Keratinocyte (primary cell): Measurements from ENCODE around the gene WIPF3. TPM values are rescaled to one million over a fixed set of nuclear protein-coding genes. Genes with fewer than 3 reads are reported as not detected.

ENCODE experiments used
- DNase-seq: peaks from one replicate; pipeline ENCODE4 v3.0.0-alpha.2; 2011; ENCODE audit warnings: low read depth, missing footprints, low spot score
- FAIRE-seq: peaks from 2 replicates; lab custom pipeline; 2011; peaks lifted over from hg19 to GRCh38; lab: Jason Lieb, UNC
- H2AFZ ChIP-seq: 2 replicates; pipeline ENCODE4 v1.6.0; 2012; ENCODE audit warnings: low read length, control low read depth, inconsistent platforms; ENCODE audit not compliant: control insufficient read depth
- H3K27ac ChIP-seq: 2 replicates; pipeline ENCODE4 v1.5.1; 2011; ENCODE audit warnings: low read length; ENCODE audit not compliant: control insufficient read depth, insufficient read depth
- H3K27me3 ChIP-seq: 3 replicates; pipeline ENCODE4 v1.6.0; 2011; ENCODE audit warnings: low read length; ENCODE audit not compliant: control insufficient read depth, insufficient read depth; ENCODE audit errors: extremely low read depth
- H3K36me3 ChIP-seq, 2 experiments: 2 replicates in 1 of 2; 3 replicates in 1 of 2; pipeline ENCODE4 v1.5.1; 2011; ENCODE audit warnings: low read length in 2 of 2, mild to moderate bottlenecking in 1 of 2; ENCODE audit not compliant: control insufficient read depth in 2 of 2, insufficient read depth in 2 of 2; ENCODE audit errors: extremely low read depth in 1 of 2
- H3K4me1 ChIP-seq: 3 replicates; pipeline ENCODE4 v1.5.1; 2011; ENCODE audit warnings: low read length; ENCODE audit not compliant: control insufficient read depth, insufficient read depth; ENCODE audit errors: extremely low read depth
- H3K4me2 ChIP-seq: 3 replicates; pipeline ENCODE4 v1.6.0; 2011; ENCODE audit warnings: low read depth, low read length; ENCODE audit not compliant: control insufficient read depth, insufficient read depth; ENCODE audit errors: extremely low read depth
- H3K4me3 ChIP-seq, 3 experiments: fragments of 200-600 bp in 1 of 3; sonication (generic) in 1 of 3; 2 replicates in 2 of 3; 3 replicates in 1 of 3; pipeline ENCODE4 v1.5.1; 2011 to 2016; ENCODE audit warnings: low read length in 3 of 3, mild to moderate bottlenecking in 3 of 3, control low read depth in 2 of 3, inconsistent platforms in 1 of 3, low read depth in 1 of 3, mixed read lengths in 1 of 3, mixed run types in 1 of 3, moderate library complexity in 1 of 3; ENCODE audit not compliant: control insufficient read depth in 2 of 3, insufficient read depth in 2 of 3; ENCODE audit errors: extremely low read depth in 1 of 3
- H3K79me2 ChIP-seq: 2 replicates; pipeline ENCODE4 v1.6.0; 2012; ENCODE audit warnings: low read length; ENCODE audit not compliant: control insufficient read depth, insufficient read depth
- H3K9ac ChIP-seq: 3 replicates; pipeline ENCODE4 v1.6.0; 2011; ENCODE audit warnings: low read length; ENCODE audit not compliant: control insufficient read depth, insufficient read depth; ENCODE audit errors: extremely low read depth
- H3K9me1 ChIP-seq: 3 replicates; pipeline ENCODE4 v1.6.0; 2011; ENCODE audit warnings: low read length; ENCODE audit not compliant: control insufficient read depth, insufficient read depth; ENCODE audit errors: extremely low read depth
- H3K9me3 ChIP-seq: 2 replicates; pipeline ENCODE4 v1.5.1; 2012; ENCODE audit warnings: low read depth, low read length; ENCODE audit not compliant: control insufficient read depth
- H4K20me1 ChIP-seq: 3 replicates; pipeline ENCODE4 v1.6.0; 2011; ENCODE audit warnings: low read length; ENCODE audit not compliant: control insufficient read depth, insufficient read depth; ENCODE audit errors: extremely low read depth
- CTCF ChIP-seq, 3 experiments: IDR thresholded peaks in 1 of 3; conservative IDR thresholded peaks in 1 of 3; optimal IDR thresholded peaks in 1 of 3; 2 replicates in 2 of 3; 3 replicates in 1 of 3; pipeline versions ENCODE3 to v1.5.1; 2011; ENCODE audit warnings: low read length in 3 of 3, mild to moderate bottlenecking in 3 of 3, moderate library complexity in 2 of 3, control low read depth in 1 of 3, inconsistent platforms in 1 of 3; ENCODE audit not compliant: insufficient read depth in 2 of 3; ENCODE audit errors: extremely low read depth in 1 of 3
- EZH2 ChIP-seq: IDR thresholded peaks from one replicate; pipeline ENCODE4 v1.6.1; 2012; ENCODE audit warnings: inconsistent platforms, mild to moderate bottlenecking, low read length, moderate library complexity
- dilution Hi-C: fragments of 300-500 bp; cut with MboI; formaldehyde crosslinking; loops from one replicate; pipeline ENCODE4 v1.7.0; 2020; ENCODE audit warnings: low sequenced_read_pairs; ENCODE audit not compliant: extremely low pct_ligation_motif_present
- polyA plus RNA-seq, 5 experiments: library from polyadenylated mRNA; depleted of rRNA in 3 of 5; stranded (reverse) in 3 of 5; stranded (forward) in 1 of 5; unstranded in 1 of 5; fragments of >200 nt; gene quantifications; 1 replicate in 1 of 5; 2 replicates in 3 of 5; 3 replicates in 1 of 5; pipeline versions ENCODE4 v1.2.1 to v1.2.3, GENCODE V29; 2011 to 2012; ENCODE audit warnings: missing spikeins in 2 of 5, low read depth in 1 of 5, low replicate concordance in 1 of 5

The WIPF3 gene
- polyA plus RNA-seq, 1 donor (not counting 4 experiments of a cell fraction or from before 2014, with no cell fraction given), result 0.04 TPM

- no peaks in the 10 kb centered on the region for H4K20me1 ChIP-seq
- no peak overlapping the region for H3K4me3 ChIP-seq
- no peak for FAIRE-seq
- H3K27ac ChIP-seq, result no peak overlapping the region
- H3K4me1 ChIP-seq, result no peaks in the 10 kb centered on the region
- no peak overlapping the region for H3K4me2 ChIP-seq
- TF ChIP-seq EZH2 (no peak), CTCF (optimal IDR thresholded peaks at IDR 0.05 in 1 of 3, IDR thresholded peaks at IDR 0.05 in 1 of 3, conservative IDR thresholded peaks at IDR 0.05 in 1 of 3; ENCODE audit: extremely low read depth in 1 of 3, insufficient read depth in 2 of 3, low read length in 3 of 3) (no peak)
- no peaks in the 10 kb centered on the region for H3K9me1 ChIP-seq
- H2AFZ ChIP-seq, result no peak overlapping the region
- no peaks in the 10 kb centered on the region for H3K27me3 ChIP-seq
- no peak for DNase-seq
- H3K9ac ChIP-seq, result no peak overlapping the region
- no peaks in the 10 kb centered on the region for H3K9me3 ChIP-seq
- dilution Hi-C loops, result no loop called here
- H3K79me2 ChIP-seq, result no peaks in the 10 kb centered on the region
- H3K36me3 ChIP-seq, result peaks cover 3 to 14% of the 10 kb centered on the region in 2 experiments
Observed at GRCh38 chr7:29917641-29918040, 111.3 kb downstream of the WIPF3 start.

GRCh38 chr7:29918850-29919249 lies 112.5 kb downstream of the WIPF3 start:
- no peaks in the 10 kb centered on the region for H4K20me1 ChIP-seq
- H3K9me3 ChIP-seq, result no peaks in the 10 kb centered on the region
- H3K9ac ChIP-seq, result no peak overlapping the region
- TF ChIP-seq EZH2 (no peak), CTCF (optimal IDR thresholded peaks at IDR 0.05 in 1 of 3, IDR thresholded peaks at IDR 0.05 in 1 of 3, conservative IDR thresholded peaks at IDR 0.05 in 1 of 3; ENCODE audit: extremely low read depth in 1 of 3, insufficient read depth in 2 of 3, low read length in 3 of 3) (no peak)
- no peak overlapping the region for H3K4me2 ChIP-seq
- H3K36me3 ChIP-seq, result peaks cover 5 to 24% of the 10 kb centered on the region in 2 experiments
- no peak overlapping the region for H2AFZ ChIP-seq
- H3K4me1 ChIP-seq, result no peaks in the 10 kb centered on the region
- H3K27ac ChIP-seq, result no peak overlapping the region
- H3K9me1 ChIP-seq, result no peaks in the 10 kb centered on the region
- DNase-seq (no peak), FAIRE-seq (no peak)
- dilution Hi-C loops, result no loop called here
- H3K79me2 ChIP-seq, result no peaks in the 10 kb centered on the region
- no peak overlapping the region for H3K4me3 ChIP-seq
- no peaks in the 10 kb centered on the region for H3K27me3 ChIP-seq
